ENCODE results near the gene OR2A12.
"Not testable (repeated sequence)": the region's sequence is repeated elsewhere in the genome, so short reads cannot be mapped to it uniquely, and the experiment has no call there.

The OR2A12 gene, protein sequence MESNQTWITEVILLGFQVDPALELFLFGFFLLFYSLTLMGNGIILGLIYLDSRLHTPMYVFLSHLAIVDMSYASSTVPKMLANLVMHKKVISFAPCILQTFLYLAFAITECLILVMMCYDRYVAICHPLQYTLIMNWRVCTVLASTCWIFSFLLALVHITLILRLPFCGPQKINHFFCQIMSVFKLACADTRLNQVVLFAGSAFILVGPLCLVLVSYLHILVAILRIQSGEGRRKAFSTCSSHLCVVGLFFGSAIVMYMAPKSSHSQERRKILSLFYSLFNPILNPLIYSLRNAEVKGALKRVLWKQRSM

DNA sequence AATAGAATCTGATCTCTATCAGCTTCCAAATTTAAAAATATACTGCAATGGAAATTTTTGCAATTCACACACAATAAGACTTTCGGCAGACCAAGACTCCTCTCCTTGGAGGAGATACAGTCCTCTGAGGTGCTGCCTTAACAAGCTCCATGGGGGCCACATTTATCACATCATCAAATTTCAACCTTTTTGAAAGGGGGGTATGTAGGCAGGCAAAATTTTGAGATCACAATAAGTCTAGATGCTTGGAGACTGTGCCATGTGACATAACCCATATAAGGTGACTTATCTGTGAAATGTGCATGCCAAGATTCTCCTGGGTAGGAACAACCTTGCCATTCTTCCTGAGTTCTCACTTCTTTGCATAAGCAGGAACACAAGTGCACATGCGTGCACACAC lies at the start of gene OR2A12:
OR2A12 (plus strand) TSS at position 301 of the 400 bp plus-strand sequence. CDS start 8,830 bp downstream, outside the sequence.
- DNase-seq, result no peak

DNA sequence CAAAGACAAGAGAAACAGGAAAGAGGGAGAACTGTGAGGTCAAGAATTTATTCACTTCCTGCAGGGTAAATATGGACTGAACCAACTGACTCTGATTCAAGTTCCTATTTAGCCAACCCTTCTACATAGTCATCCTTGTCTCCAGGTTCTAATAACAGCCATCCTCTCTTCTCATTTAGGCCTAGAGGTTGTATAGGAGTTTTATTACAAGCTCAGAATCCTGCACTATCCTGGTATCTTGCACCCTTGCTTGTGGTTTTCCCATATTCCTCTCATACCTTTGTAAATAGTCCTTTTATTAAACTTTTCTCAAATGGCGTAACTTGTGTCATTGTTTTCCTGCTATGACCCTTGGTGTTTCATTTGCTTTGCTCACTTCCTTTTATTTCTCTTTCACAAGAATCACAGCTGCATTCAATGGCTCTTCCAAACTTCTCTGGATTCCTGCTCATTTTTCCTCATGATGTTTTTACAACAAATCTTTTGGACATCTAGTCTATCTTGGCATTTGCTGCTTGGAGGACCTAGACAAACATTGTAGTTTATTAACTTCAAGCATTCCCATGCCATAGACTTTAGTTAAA lies 49.7 kb upstream of the OR2A12 start:
- no peak for DNase-seq

DNA sequence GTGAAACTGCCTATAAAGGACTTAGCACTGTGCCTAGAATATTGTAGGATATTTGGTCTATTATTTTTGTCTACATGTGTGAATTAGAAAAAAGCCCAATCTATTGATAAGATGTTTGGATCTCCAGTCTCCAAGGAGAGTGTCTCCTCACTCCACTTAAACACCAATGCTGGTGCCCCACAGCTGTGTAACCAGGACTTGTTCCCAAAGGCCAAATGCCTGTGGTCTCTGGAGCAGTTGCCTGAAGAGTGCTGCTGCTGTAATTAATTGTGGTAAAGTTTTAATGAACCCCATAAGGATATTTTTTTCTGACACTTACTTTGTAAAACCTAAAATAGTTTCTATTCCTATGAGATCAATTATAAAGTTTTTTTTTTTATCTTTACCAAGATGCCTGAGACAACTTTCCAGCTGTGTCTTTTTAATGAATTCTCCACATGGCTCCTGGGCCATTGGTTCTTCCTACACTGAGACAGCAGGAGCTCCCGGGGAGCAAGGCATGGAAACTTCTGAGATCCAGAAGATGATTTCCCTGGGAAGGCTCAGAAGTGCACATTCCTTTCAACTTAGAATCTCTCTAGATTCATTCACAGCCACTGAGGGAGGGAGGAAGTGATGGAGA lies 48.6 kb upstream of the OR2A12 start:
- DNase-seq, result no peak

DNA sequence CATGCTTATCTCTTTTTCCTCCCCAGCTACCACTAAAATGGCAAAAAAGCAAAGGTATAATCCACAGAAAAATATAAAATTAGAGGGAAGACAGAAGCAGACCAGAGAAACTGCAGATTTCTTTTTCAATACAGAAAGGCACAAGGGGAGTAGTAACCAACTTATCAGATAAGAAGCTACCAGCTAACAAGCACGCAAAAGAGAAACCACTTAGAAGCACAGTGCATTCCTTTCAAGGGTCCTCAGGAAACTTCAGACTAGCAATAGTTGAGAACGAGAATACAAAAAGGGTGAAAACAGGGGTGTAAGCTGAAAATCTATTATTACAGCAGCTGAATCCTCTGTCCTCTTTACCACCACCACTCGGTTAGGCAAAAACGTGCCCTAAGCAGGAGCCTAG lies 47.2 kb upstream of the OR2A12 start:
- DNase-seq, result no peak

- no peak for DNase-seq
Observed at GRCh38 chr7:144048648-144049047, 37.4 kb upstream of the OR2A12 start, which contains the start of gene OR2A5. Gene OR2A5, plus strand, starts transcription at chr7:144048948. Its CDS starts 1,454 bp downstream, at chr7:144050402.

DNA sequence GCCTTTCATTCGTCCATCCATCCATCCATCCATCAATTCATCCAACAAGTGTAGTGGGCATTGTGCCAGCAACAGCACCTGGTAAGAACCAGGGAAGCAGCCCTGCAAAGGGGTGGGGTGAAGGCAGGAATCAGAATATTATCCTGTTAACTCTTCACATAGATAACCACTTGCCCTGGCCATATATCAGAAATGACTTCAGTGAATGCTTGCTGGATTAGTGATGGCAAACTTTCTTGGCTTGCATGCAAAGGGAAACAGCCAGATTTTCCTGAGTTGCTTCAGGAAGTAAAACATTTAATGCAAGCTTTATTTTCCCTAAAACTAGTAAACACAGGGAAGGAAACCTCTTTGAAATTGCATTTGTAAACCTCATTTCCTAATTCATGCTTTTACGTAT lies 36.6 kb upstream of the OR2A12 start:
- no peak for DNase-seq

DNA sequence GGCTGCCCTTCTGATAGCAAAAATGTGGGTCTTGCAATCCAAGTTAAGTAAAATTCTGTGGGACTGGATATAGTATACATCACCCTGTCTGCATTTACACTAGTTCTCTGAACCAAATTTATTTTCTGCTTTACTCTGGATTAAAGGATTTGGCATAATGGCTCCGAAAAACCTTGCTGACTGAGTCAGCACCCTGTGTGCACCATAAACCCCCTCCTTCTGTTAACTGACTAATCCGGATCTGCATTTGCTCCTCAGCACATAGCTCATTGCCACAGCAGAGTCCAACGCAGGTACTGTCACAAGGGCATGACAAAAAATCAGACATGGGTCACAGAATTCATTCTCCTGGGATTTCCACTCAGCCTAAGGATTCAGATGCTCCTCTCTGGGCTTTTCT lies 36.0 kb upstream of the OR2A12 start:
- no peak for DNase-seq

GRCh38 chr7:144050884-144051283 lies 35.2 kb upstream of the OR2A12 start:
- DNase-seq, result not testable (repeated sequence)

DNA sequence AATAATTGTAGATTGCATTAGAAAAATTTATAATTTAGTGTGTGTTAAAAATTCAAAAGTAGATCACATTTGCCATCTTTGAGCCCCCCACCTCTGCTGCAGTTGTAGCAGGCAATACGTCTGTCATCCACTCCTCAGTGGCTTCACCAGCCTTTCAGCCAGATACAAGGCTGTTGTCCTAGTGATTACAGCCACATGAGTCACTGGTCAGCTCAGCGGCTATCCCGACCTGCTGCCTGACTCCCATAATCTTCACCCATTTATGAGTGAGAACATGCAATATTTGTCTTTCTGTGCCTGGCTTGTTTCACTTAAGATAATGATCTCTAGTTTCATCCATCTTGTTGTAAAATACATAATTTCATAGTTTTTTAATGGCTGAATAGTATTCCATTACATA lies 28.1 kb upstream of the OR2A12 start:
- no peak for DNase-seq

GRCh38 chr7:144063710-144064109 lies 22.4 kb upstream of the OR2A12 start:
- DNase-seq, result no peak

- no peak for DNase-seq
Observed at GRCh38 chr7:144069511-144069910, 16.6 kb upstream of the OR2A12 start, which contains the start of gene OR2A25. Gene OR2A25, plus strand, starts transcription at chr7:144069811. Its CDS starts 4,409 bp downstream, at chr7:144074220.

GRCh38 chr7:144069953-144070352 lies 16.1 kb upstream of the OR2A12 start:
- no peak for DNase-seq

GRCh38 chr7:144074374-144074773 lies 11.7 kb upstream of the OR2A12 start:
- DNase-seq, result no peak

DNA sequence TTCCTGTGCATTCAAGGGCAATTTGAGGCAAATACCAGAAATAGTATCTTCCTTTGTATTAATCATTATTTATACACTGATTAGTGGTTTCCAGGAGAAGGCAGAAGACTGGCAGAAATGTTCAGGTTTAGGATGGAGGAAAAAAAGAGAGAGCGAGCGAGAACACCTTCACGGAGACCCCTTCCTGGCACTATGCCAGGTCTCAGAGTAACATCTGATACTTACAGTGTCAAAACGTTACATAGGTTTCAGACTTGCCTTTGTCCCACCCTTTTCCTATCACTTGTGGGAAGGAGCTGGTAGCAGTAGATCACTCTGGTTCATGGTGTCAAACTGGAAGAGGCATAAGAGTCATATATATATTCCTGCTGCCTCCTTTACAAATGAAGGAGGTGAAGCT lies 652 bp downstream of the OR2A12 start:
- DNase-seq, result no peak

DNA sequence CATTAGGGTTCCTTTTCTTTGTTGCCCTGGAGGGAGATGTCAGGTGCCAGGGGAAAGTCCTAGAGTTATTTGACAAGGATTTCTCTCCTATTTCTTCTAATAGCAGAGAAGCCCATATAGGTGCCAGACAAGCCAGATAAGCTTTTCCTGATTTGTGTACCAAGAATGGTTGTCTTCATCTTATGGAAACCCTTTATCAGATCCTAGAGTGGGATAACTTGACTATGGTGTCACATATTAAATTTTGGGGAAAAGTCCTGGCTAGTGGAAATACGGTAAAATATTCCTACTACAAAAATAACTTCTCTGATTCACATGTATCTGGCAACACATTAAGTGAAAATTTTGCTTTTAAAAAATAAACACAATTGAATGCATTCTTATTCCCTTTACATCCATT lies 1.2 kb downstream of the OR2A12 start:
- no peak for DNase-seq

DNA sequence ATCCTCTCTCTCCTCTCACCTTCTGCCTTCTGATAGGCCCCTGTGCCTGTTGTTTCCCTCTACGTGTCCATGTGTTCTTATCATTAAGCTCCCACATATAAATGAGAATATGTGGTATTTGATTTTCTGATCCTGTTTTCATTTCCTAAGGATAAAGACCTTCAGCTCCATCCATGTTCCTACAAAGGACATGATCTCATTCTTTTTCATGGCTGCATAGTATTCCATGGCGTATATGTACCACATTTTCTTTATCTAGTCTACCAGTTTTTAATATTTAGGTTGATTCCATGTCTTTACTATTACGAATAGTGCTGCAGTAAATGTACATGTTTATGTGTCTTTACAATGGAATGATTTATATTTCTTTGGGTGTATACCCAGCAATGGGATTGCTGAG lies 4.6 kb downstream of the OR2A12 start:
- DNase-seq, result no peak

DNA sequence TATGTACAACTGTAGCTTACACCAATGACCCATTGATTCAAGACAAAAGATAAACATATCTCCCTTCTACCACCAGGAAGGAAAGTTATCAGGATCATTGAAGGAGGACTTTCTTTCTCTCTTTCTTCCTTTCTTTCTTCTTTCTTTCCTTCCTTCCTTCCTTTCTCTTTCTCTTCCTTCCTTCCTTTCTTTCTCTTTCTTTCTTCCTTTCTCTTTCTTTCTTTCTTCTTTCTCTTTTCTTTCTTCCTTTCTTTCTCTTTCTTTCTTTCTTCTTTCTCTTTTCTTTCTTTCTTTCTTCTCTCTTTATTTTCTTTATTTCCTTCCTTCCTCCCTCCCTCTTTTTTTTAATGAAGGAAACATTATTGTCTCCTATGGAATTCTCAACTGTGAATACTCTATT lies 12.7 kb downstream of the OR2A12 start:
- DNase-seq, result no peak

DNA sequence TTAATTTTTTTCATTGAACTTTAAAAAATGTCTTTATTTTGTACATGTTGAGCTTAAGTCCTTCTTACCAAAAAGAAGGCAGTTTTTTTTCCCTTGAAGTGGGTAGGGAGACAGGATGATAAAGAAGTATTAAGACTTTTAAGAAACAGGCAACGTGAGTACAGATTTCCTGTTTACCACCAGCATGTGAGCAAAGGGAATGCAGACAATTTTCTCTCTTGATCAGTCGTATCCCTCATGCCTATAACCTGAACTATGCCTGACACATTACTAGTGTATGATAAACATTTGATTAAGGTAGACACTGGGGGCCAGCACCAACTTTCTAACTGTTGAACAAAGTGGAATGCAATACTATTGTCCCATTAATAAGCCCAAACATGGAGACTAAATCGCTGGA lies 14.5 kb downstream of the OR2A12 start:
- no peak for DNase-seq

GRCh38 chr7:144102041-144102440 lies 16.0 kb downstream of the OR2A12 start:
- DNase-seq, result no peak

DNA sequence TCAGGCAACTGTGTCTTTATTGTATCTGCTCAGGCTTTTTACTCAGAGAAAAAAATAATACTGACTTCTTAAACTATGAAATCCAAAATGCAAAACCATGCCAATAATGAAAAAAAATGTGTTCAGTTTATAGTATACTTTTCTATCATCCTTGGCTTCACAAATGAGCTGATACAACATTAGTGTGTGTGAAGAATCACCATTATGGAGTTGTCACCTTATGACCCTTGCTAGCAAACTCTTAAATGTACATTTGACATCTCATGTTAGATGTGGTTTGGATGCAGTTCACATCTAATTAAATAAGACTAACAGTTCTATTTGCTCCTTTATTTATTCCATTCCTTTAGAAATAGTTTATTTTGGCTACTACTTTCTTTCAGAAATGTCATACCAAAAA lies 19.1 kb downstream of the OR2A12 start:
- no peak for DNase-seq

DNA sequence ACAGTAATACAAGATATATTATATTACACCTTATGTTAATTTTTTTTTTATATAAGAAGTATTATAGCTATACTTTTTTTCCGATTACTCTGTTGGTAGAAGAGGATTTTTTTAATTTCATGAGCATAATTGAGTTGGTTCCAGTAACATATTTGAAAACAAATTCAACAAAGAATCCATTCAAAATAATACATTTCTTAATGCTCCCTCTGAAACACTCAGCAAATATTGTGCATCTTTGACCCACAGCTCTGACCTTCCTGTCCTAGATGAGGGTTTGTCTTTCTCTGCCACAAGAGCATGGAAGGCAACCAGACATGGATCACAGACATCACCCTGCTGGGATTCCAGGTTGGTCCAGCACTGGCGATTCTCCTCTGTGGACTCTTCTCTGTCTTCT lies 23.2 kb downstream of the OR2A12 start, which contains the start of gene OR2A2:
OR2A2 (plus strand) TSS at position 301 of the 400 bp plus-strand sequence; CDS start at position 301, 0 bp downstream.
- no peak for DNase-seq

- DNase-seq, result no peak
Observed at GRCh38 chr7:144110272-144110671, 24.2 kb downstream of the OR2A12 start.

DNA sequence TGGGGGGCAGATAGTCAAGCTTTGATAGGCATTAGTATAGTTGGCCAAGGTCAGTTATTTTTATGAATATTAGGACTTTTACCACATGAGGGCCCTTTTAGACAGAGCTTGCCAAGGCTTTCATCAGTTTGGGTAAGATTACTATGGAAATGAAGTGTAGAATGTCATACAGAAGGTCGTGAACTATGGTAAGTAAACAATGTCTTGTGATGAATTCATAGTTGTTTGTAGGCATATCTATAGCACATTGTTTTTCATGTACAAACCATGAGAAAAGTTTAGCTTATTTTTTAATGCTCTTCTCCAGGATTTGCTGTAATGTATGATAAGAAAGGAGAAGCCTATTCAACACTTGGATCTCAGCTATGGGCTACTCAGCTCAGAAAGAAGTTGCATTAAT lies 27.6 kb downstream of the OR2A12 start:
- no peak for DNase-seq

- DNase-seq, result no peak
Observed at GRCh38 chr7:144118341-144118740, 32.3 kb downstream of the OR2A12 start.

Data from stimulated activated CD8-positive, alpha-beta memory T cell treated with anti-CD3 and anti-CD28 coated beads, Interleukin-4, amount 100 ng/mL, for 48 hours (primary cell).